Calu3 (cell line): Measurements from ENCODE around the gene KLHL29. TPM values are rescaled to one million over a fixed set of nuclear protein-coding genes. Genes with fewer than 3 reads are reported as not detected.

Source experiments
- BruUV-seq: library from RNA; stranded (reverse); fragments of 400-500 nt; replicated peaks from 2 replicates; lab custom pipeline; 2021; lab: Mats Ljungman, UMichigan
- CTCF ChIA-PET: fragments of 300-600 bp; sonication (Branson Sonifier 250); formaldehyde crosslinking; loops from one replicate; lab custom pipeline; 2022; ENCODE audit warnings: antibody characterized with exemption; lab: Charles Lee
- DNase-seq: peaks from one replicate; pipeline ENCODE4 v3.0.0; 2022
- H3K27ac Mint-ChIP-seq: one replicate; pipeline ENCODE4 v1.8.0; 2022; ENCODE audit warnings: mixed read lengths; ENCODE audit not compliant: unreplicated experiment
- H3K27me3 Mint-ChIP-seq: one replicate; pipeline ENCODE4 v1.8.0; 2022; ENCODE audit warnings: mixed read lengths; ENCODE audit not compliant: unreplicated experiment
- H3K36me3 Mint-ChIP-seq: one replicate; pipeline ENCODE4 v1.8.0; 2022; ENCODE audit warnings: mild to moderate bottlenecking, moderate library complexity, mixed read lengths; ENCODE audit not compliant: insufficient read depth, unreplicated experiment
- H3K4me1 Mint-ChIP-seq: one replicate; pipeline ENCODE4 v1.8.0; 2022; ENCODE audit warnings: mild to moderate bottlenecking, low read depth, mixed read lengths; ENCODE audit not compliant: unreplicated experiment
- H3K4me3 Mint-ChIP-seq: one replicate; pipeline ENCODE4 v1.8.0; 2022; ENCODE audit warnings: mild to moderate bottlenecking, low read depth, moderate library complexity, mixed read lengths; ENCODE audit not compliant: unreplicated experiment
- H3K9me3 Mint-ChIP-seq: one replicate; pipeline ENCODE4 v1.8.0; 2022; ENCODE audit warnings: low read depth, mixed read lengths; ENCODE audit not compliant: unreplicated experiment
- intact Hi-C: fragments of 100-400 bp; cut with micrococcal nuclease; formaldehyde crosslinking; loops from one replicate; pipeline ENCODE4 v1.10.0; 2022; ENCODE audit not compliant: unreplicated experiment
- total RNA-seq: library from RNA; stranded (reverse); gene quantifications from 2 replicates; pipeline ENCODE4 v1.2.3, GENCODE V29; 2022
- TF ChIP-seq, protein P1 (sequence below): fragments of 200-600 bp; IDR thresholded peaks from one replicate; pipeline ENCODE4 v1.8.0; 2022; ENCODE audit warnings: antibody characterized with exemption; ENCODE audit not compliant: unreplicated experiment

KLHL29 gene
- total RNA-seq, 1 experiment from 2014 or later, result 11.9 TPM

DNA sequence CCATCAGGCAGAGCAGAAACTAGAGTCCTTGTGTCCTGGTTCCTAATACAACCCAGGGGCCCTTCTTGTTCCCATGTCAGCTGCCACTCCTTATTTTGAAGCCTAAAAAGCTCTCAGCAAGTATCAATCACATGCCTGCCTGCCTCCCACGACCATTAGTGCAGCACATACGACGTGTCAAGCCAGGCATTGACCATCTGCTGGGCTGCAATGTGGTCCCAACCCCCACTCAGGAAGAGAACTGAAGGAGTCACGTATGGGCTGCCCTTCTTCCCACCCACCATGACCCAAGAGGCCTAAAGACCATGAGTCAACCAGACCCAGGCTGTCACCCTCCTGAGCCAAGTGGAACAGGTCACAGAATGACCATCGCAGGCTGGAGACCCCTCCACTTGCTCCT, 98.8 kb downstream of the KLHL29 start:
- DNase-seq, result no peak
- Mint-ChIP-seq H3K36me3 (no peaks in the 10 kb centered on the region), H3K4me1 (peaks cover 13% of the 10 kb centered on the region), H3K27me3 (no peaks in the 10 kb centered on the region), H3K9me3 (no peaks in the 10 kb centered on the region), H3K27ac (no peak overlapping the region), H3K4me3 (no peak overlapping the region)
- CTCF ChIA-PET, result interaction anchor here (0.5 kb wide), 1 partner anchor 99 kb away, joined by 3 read pairs; the partner anchor contains the start of gene KLHL29
- BruUV-seq, result no TSS peak
- TF ChIP-seq, protein P1, sequence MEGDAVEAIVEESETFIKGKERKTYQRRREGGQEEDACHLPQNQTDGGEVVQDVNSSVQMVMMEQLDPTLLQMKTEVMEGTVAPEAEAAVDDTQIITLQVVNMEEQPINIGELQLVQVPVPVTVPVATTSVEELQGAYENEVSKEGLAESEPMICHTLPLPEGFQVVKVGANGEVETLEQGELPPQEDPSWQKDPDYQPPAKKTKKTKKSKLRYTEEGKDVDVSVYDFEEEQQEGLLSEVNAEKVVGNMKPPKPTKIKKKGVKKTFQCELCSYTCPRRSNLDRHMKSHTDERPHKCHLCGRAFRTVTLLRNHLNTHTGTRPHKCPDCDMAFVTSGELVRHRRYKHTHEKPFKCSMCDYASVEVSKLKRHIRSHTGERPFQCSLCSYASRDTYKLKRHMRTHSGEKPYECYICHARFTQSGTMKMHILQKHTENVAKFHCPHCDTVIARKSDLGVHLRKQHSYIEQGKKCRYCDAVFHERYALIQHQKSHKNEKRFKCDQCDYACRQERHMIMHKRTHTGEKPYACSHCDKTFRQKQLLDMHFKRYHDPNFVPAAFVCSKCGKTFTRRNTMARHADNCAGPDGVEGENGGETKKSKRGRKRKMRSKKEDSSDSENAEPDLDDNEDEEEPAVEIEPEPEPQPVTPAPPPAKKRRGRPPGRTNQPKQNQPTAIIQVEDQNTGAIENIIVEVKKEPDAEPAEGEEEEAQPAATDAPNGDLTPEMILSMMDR, result no peak
- intact Hi-C loops, result no loop called here

DNA sequence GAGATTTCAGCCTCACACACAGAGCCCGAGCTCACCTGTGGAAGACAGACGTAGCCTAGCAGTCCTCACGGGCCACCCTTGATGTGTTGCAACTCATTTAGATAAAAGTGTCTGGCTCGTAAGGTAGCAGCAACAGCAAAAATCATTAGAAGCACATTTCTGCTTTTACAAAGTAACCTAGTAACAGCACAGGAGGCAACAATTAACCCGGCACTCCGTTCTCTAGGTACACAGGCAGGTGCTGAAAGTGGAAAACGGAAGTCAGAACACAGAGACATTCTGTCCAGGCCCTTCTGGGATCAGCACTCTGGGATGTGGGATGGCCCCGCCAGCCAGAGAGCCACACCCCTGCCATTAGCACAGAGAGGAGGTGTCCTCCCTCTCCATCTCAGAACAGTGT, 99.3 kb downstream of the KLHL29 start:
- no peaks in the 10 kb centered on the region for H3K27me3 Mint-ChIP-seq
- H3K27ac Mint-ChIP-seq, result no peak overlapping the region
- TF ChIP-seq, protein P1, result no peak
- no peaks in the 10 kb centered on the region for H3K36me3 Mint-ChIP-seq
- DNase-seq, result no peak
- intact Hi-C loops, result no loop called here
- peaks cover 13% of the 10 kb centered on the region for H3K4me1 Mint-ChIP-seq
- no TSS peak for BruUV-seq
- H3K4me3 Mint-ChIP-seq, result no peak overlapping the region
- CTCF ChIA-PET, result no interaction called here
- no peaks in the 10 kb centered on the region for H3K9me3 Mint-ChIP-seq

DNA sequence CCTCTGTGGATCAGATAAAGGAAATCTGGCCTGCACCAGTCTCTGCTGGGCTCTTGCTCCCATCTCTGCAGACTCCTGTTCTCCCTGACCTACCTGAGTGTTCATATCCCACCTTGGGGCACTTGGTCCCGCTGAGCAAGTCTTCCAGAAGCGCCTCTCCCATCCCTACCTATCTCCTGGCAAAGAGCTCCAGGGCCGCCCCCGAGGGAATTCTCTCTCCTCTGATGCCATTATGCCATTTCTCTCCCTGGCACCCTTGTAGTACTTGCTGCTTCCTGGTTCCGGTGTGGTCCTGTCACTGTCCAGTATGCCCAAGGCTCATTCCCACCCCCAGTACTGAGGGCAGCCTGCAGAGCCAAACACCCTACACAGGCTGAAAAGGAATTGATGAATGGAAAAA, 99.8 kb downstream of the KLHL29 start:
- peaks cover 13% of the 10 kb centered on the region for H3K4me1 Mint-ChIP-seq
- H3K36me3 Mint-ChIP-seq, result no peaks in the 10 kb centered on the region
- no peak overlapping the region for H3K4me3 Mint-ChIP-seq
- no peaks in the 10 kb centered on the region for H3K27me3 Mint-ChIP-seq
- no peak for DNase-seq
- H3K9me3 Mint-ChIP-seq, result no peaks in the 10 kb centered on the region
- TF ChIP-seq, protein P1, result no peak
- intact Hi-C loops, result no loop called here
- CTCF ChIA-PET, result no interaction called here
- no peak overlapping the region for H3K27ac Mint-ChIP-seq
- no TSS peak for BruUV-seq

DNA sequence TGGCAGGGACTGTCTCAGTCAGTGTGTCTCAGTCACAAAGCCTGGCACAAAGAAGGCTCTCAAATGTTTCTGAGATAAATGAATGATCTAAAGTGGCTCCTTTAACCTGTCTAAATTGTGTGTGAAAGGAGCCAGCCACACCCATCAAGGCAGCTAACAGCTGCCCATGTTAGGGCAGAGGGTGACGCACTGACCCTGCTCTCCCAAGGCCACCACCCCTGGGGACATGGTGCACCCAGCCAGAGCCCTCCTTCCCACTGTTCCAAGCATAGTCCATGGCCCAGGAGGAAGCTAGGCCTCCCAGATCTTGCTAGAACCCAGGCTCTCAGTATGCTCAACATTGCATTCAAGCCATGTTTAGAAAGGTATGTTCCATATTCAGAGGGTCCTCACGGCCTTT, 100.3 kb downstream of the KLHL29 start:
- intact Hi-C loops, result no loop called here
- Mint-ChIP-seq H3K9me3 (no peaks in the 10 kb centered on the region), H3K4me1 (peaks cover 13% of the 10 kb centered on the region), H3K36me3 (no peaks in the 10 kb centered on the region), H3K27ac (no peak overlapping the region), H3K27me3 (no peaks in the 10 kb centered on the region), H3K4me3 (no peak overlapping the region)
- CTCF ChIA-PET, result no interaction called here
- DNase-seq, result no peak
- TF ChIP-seq, protein P1, result no peak
- BruUV-seq, result no TSS peak
